ENCODE measurements around the gene TMEM19. TPM values are rescaled to one million over a fixed set of nuclear protein-coding genes. Genes with fewer than 3 reads are reported as not detected.

Gene TMEM19
- total RNA-seq: 21.4 and 27.0 TPM in 2 replicates
- long read RNA-seq, full-length matches to known transcripts: 32 of 43 reads
- long read RNA-seq, partial matches to known transcripts: 0 of 43 reads
- long read RNA-seq, other reads (novel, unspliced or antisense): 11 of 43 reads

GRCh38 chr12:71685914-71686657, at the start of gene TMEM19:
Gene TMEM19 (plus strand): TSS chr12:71686082. CDS start chr12:71686681, 599 bp downstream.
- H3K27me3 Mint-ChIP-seq (ENCODE audit: low read depth): no peaks in the 10 kb centered on the region
- peak within 1 kb of the TSS; percentile 94 for H3K27ac Mint-ChIP-seq (ENCODE audit: unreplicated experiment)
- H3K9me3 Mint-ChIP-seq: no peaks in the 10 kb centered on the region
- H3K36me3 Mint-ChIP-seq (ENCODE audit: low read depth): no peaks in the 10 kb centered on the region
- no peak for TF ChIP-seq CTCF (conservative IDR thresholded peaks at IDR 0.05)
- H3K4me1 Mint-ChIP-seq: peaks cover 22% of the 10 kb centered on the region
- H3K4me3 Mint-ChIP-seq: peak within 1 kb of the TSS; percentile 96
- peak; percentile 78 for DNase-seq (ENCODE audit: low read depth, low spot score)

- TF ChIP-seq CTCF (conservative IDR thresholded peaks at IDR 0.05): peak; percentile 83
- Mint-ChIP-seq H3K27ac (ENCODE audit: unreplicated experiment) (no peak overlapping the region), H3K9me3 (no peaks in the 10 kb centered on the region), H3K4me1 (no peaks in the 10 kb centered on the region), H3K27me3 (ENCODE audit: low read depth) (no peaks in the 10 kb centered on the region), H3K36me3 (ENCODE audit: low read depth) (peaks cover 7% of the 10 kb centered on the region), H3K4me3 (no peak overlapping the region)
- no peak for DNase-seq (ENCODE audit: low read depth, low spot score)
Observed at GRCh38 chr12:71636704-71637115, 49.2 kb upstream of the TMEM19 start.

GRCh38 chr12:71638499-71638898, 47.4 kb upstream of the TMEM19 start:
- H3K4me1 Mint-ChIP-seq: no peaks in the 10 kb centered on the region
- no peak overlapping the region for H3K4me3 Mint-ChIP-seq
- no peak for DNase-seq (ENCODE audit: low read depth, low spot score)
- peaks cover 9% of the 10 kb centered on the region for H3K36me3 Mint-ChIP-seq (ENCODE audit: low read depth)
- TF ChIP-seq CTCF (conservative IDR thresholded peaks at IDR 0.05): no peak
- no peaks in the 10 kb centered on the region for H3K9me3 Mint-ChIP-seq
- H3K27ac Mint-ChIP-seq (ENCODE audit: unreplicated experiment): no peak overlapping the region
- H3K27me3 Mint-ChIP-seq (ENCODE audit: low read depth): no peaks in the 10 kb centered on the region

GRCh38 chr12:71639341-71639760, 46.5 kb upstream of the TMEM19 start:
- Mint-ChIP-seq H3K36me3 (ENCODE audit: low read depth) (peaks cover 12% of the 10 kb centered on the region), H3K4me1 (no peaks in the 10 kb centered on the region), H3K9me3 (no peaks in the 10 kb centered on the region), H3K4me3 (no peak overlapping the region), H3K27me3 (ENCODE audit: low read depth) (no peaks in the 10 kb centered on the region), H3K27ac (ENCODE audit: unreplicated experiment) (no peak overlapping the region)
- no peak for TF ChIP-seq CTCF (conservative IDR thresholded peaks at IDR 0.05)
- no peak for DNase-seq (ENCODE audit: low read depth, low spot score)

GRCh38 chr12:71640316-71640715, 45.6 kb upstream of the TMEM19 start:
- H3K36me3 Mint-ChIP-seq (ENCODE audit: low read depth): peaks cover 12% of the 10 kb centered on the region
- no peaks in the 10 kb centered on the region for H3K27me3 Mint-ChIP-seq (ENCODE audit: low read depth)
- no peak for TF ChIP-seq CTCF (conservative IDR thresholded peaks at IDR 0.05)
- no peak overlapping the region for H3K4me3 Mint-ChIP-seq
- no peaks in the 10 kb centered on the region for H3K4me1 Mint-ChIP-seq
- no peaks in the 10 kb centered on the region for H3K9me3 Mint-ChIP-seq
- no peak for DNase-seq (ENCODE audit: low read depth, low spot score)
- H3K27ac Mint-ChIP-seq (ENCODE audit: unreplicated experiment): no peak overlapping the region
